ENCODE data around the gene DSCAML1. TPM values are rescaled to one million over a fixed set of nuclear protein-coding genes. Genes with fewer than 3 reads are reported as not detected.

DSCAML1 gene
- total and polyA plus RNA-seq, 2 of the 8 experiments (the other 6 are each of a cell fraction or from before 2014, with no cell fraction given) = 0.19 to 0.24 TPM

GRCh38 chr11:117430293-117430955 is 366.6 kb downstream of the DSCAML1 start (continued):
- TF ChIP-seq USF2 (IDR thresholded peaks at IDR 0.05; ENCODE audit: low read length) (no peak), CHD2 (IDR thresholded peaks at IDR 0.05; ENCODE audit: low read length) (no peak), RNF2 (IDR thresholded peaks at IDR 0.05; ENCODE audit: borderline replicate concordance, low read depth, low read length, missing control alignments, poor library complexity, severe bottlenecking) (no peak), HDAC6 (IDR thresholded peaks at IDR 0.05; ENCODE audit: low read depth, low read length) (no peak), CBX8 (IDR thresholded peaks at IDR 0.05; ENCODE audit: borderline replicate concordance, low read depth, low read length) (no peak), EGR1 (IDR thresholded peaks at IDR 0.05; ENCODE audit: borderline replicate concordance, low read depth, low read length) (no peak), SAP30 (IDR thresholded peaks at IDR 0.05; ENCODE audit: insufficient read depth, insufficient replicate concordance, low read length) (no peak)

Measured in H1 (cell line).